Erythroblast (primary cell): Measurements from ENCODE around the gene B4GALNT1.

Experiments
- GATA1 ChIP-seq: IDR thresholded peaks from 2 replicates; pipeline ENCODE4 v1.6.1; 2011; ENCODE audit warnings: low read depth, mild to moderate bottlenecking, control low read depth, low read length, moderate library complexity
- POLR2A ChIP-seq: IDR thresholded peaks from 2 replicates; pipeline ENCODE4 v1.6.1; 2011; ENCODE audit warnings: mild to moderate bottlenecking, low read length

- TF ChIP-seq POLR2A = no peak
- no peak for TF ChIP-seq GATA1
Observed at GRCh38 chr12:57584050-57584449, 49.0 kb downstream of the B4GALNT1 start.
